ENCODE results near the gene NOTCH1.
A peak's percentile ranks its signal among the peaks of the same experiment; 100 is the strongest.

Gene NOTCH1

GRCh38 chr9:136533775-136534157, 12.1 kb downstream of the NOTCH1 start:
- no peak overlapping the region for H3K27ac ChIP-seq (ENCODE audit: low read depth, low read length)
- no peak overlapping the region for H3K4me3 ChIP-seq (ENCODE audit: low read depth, low read length)
- H3K4me1 ChIP-seq (ENCODE audit: control insufficient read depth, insufficient read depth, low read length) = no peaks in the 10 kb centered on the region
- H3K9ac ChIP-seq (ENCODE audit: low read depth, low read length) = no peak overlapping the region
- peaks cover 12% of the 10 kb centered on the region; the same call in 1 of the 2 replicates for H3K36me3 ChIP-seq (ENCODE audit: control insufficient read depth, insufficient read depth, low read length)
- H3K27me3 ChIP-seq (ENCODE audit: control insufficient read depth, insufficient read depth, low read length) = no peaks in the 10 kb centered on the region
- H3K9me3 ChIP-seq (ENCODE audit: control insufficient read depth, insufficient read depth, low read length) = no peaks in the 10 kb centered on the region

- no peak overlapping the region for H3K4me3 ChIP-seq (ENCODE audit: low read depth, low read length)
- no peak overlapping the region for H3K27ac ChIP-seq (ENCODE audit: low read depth, low read length)
- peaks cover 10% of the 10 kb centered on the region; the same call in 1 of the 2 replicates for H3K36me3 ChIP-seq (ENCODE audit: control insufficient read depth, insufficient read depth, low read length)
- H3K9me3 ChIP-seq (ENCODE audit: control insufficient read depth, insufficient read depth, low read length) = no peaks in the 10 kb centered on the region
- no peaks in the 10 kb centered on the region for H3K4me1 ChIP-seq (ENCODE audit: control insufficient read depth, insufficient read depth, low read length)
- H3K9ac ChIP-seq (ENCODE audit: low read depth, low read length) = no peak overlapping the region
- H3K27me3 ChIP-seq (ENCODE audit: control insufficient read depth, insufficient read depth, low read length) = no peaks in the 10 kb centered on the region
These were observed 12.8 kb downstream of the NOTCH1 start for GRCh38 chr9:136532799-136533774.

- Histone ChIP-seq H3K36me3 (ENCODE audit: control insufficient read depth, insufficient read depth, low read length) (peaks cover 10% of the 10 kb centered on the region; the same call in 1 of the 2 replicates), H3K27me3 (ENCODE audit: control insufficient read depth, insufficient read depth, low read length) (no peaks in the 10 kb centered on the region), H3K9ac (ENCODE audit: low read depth, low read length) (no peak overlapping the region), H3K27ac (ENCODE audit: low read depth, low read length) (no peak overlapping the region), H3K4me1 (ENCODE audit: control insufficient read depth, insufficient read depth, low read length) (no peaks in the 10 kb centered on the region), H3K9me3 (ENCODE audit: control insufficient read depth, insufficient read depth, low read length) (no peaks in the 10 kb centered on the region), H3K4me3 (ENCODE audit: low read depth, low read length) (no peak overlapping the region)
These were observed 13.7 kb downstream of the NOTCH1 start for GRCh38 chr9:136531904-136532798.

GRCh38 chr9:136531186-136531903, 14.5 kb downstream of the NOTCH1 start:
- Histone ChIP-seq H3K36me3 (ENCODE audit: control insufficient read depth, insufficient read depth, low read length) (peaks cover 10% of the 10 kb centered on the region; the same call in 1 of the 2 replicates), H3K4me1 (ENCODE audit: control insufficient read depth, insufficient read depth, low read length) (peaks cover 2% of the 10 kb centered on the region; the same call in 1 of the 2 replicates), H3K4me3 (ENCODE audit: low read depth, low read length) (no peak overlapping the region), H3K9me3 (ENCODE audit: control insufficient read depth, insufficient read depth, low read length) (no peaks in the 10 kb centered on the region), H3K27ac (ENCODE audit: low read depth, low read length) (no peak overlapping the region), H3K9ac (ENCODE audit: low read depth, low read length) (no peak overlapping the region), H3K27me3 (ENCODE audit: control insufficient read depth, insufficient read depth, low read length) (no peaks in the 10 kb centered on the region)

- Histone ChIP-seq H3K9me3 (ENCODE audit: control insufficient read depth, insufficient read depth, low read length) (no peaks in the 10 kb centered on the region), H3K27me3 (ENCODE audit: control insufficient read depth, insufficient read depth, low read length) (no peaks in the 10 kb centered on the region), H3K4me1 (ENCODE audit: control insufficient read depth, insufficient read depth, low read length) (peaks cover 4% of the 10 kb centered on the region; the same call in 1 of the 2 replicates), H3K27ac (ENCODE audit: low read depth, low read length) (peak overlapping the region; percentile 21), H3K9ac (ENCODE audit: low read depth, low read length) (no peak overlapping the region), H3K4me3 (ENCODE audit: low read depth, low read length) (no peak overlapping the region), H3K36me3 (ENCODE audit: control insufficient read depth, insufficient read depth, low read length) (peaks cover 10% of the 10 kb centered on the region; the same call in 1 of the 2 replicates)
These were observed 15.3 kb downstream of the NOTCH1 start for GRCh38 chr9:136530461-136531089.

- H3K4me1 ChIP-seq (ENCODE audit: control insufficient read depth, insufficient read depth, low read length) = peaks cover 4% of the 10 kb centered on the region; the same call in 1 of the 2 replicates
- H3K27ac ChIP-seq (ENCODE audit: low read depth, low read length) = peak overlapping the region; percentile 21
- H3K9ac ChIP-seq (ENCODE audit: low read depth, low read length) = no peak overlapping the region
- no peak overlapping the region for H3K4me3 ChIP-seq (ENCODE audit: low read depth, low read length)
- H3K27me3 ChIP-seq (ENCODE audit: control insufficient read depth, insufficient read depth, low read length) = no peaks in the 10 kb centered on the region
- no peaks in the 10 kb centered on the region for H3K9me3 ChIP-seq (ENCODE audit: control insufficient read depth, insufficient read depth, low read length)
- H3K36me3 ChIP-seq (ENCODE audit: control insufficient read depth, insufficient read depth, low read length) = peaks cover 10% of the 10 kb centered on the region; the same call in 1 of the 2 replicates
These were observed 16.1 kb downstream of the NOTCH1 start for GRCh38 chr9:136529516-136530460.

- Histone ChIP-seq H3K9me3 (ENCODE audit: control insufficient read depth, insufficient read depth, low read length) (no peaks in the 10 kb centered on the region), H3K36me3 (ENCODE audit: control insufficient read depth, insufficient read depth, low read length) (peaks cover 3% of the 10 kb centered on the region; the same call in 1 of the 2 replicates), H3K27me3 (ENCODE audit: control insufficient read depth, insufficient read depth, low read length) (no peaks in the 10 kb centered on the region), H3K9ac (ENCODE audit: low read depth, low read length) (no peak overlapping the region), H3K4me1 (ENCODE audit: control insufficient read depth, insufficient read depth, low read length) (peaks cover 4% of the 10 kb centered on the region; the same call in 1 of the 2 replicates), H3K27ac (ENCODE audit: low read depth, low read length) (no peak overlapping the region), H3K4me3 (ENCODE audit: low read depth, low read length) (no peak overlapping the region)
These were observed 17.0 kb downstream of the NOTCH1 start for GRCh38 chr9:136528716-136529341.

- Histone ChIP-seq H3K9ac (ENCODE audit: low read depth, low read length) (no peak overlapping the region), H3K27me3 (ENCODE audit: control insufficient read depth, insufficient read depth, low read length) (no peaks in the 10 kb centered on the region), H3K27ac (ENCODE audit: low read depth, low read length) (no peak overlapping the region), H3K36me3 (ENCODE audit: control insufficient read depth, insufficient read depth, low read length) (peaks cover 3% of the 10 kb centered on the region), H3K4me1 (ENCODE audit: control insufficient read depth, insufficient read depth, low read length) (peaks cover 4% of the 10 kb centered on the region; the same call in 1 of the 2 replicates), H3K4me3 (ENCODE audit: low read depth, low read length) (no peak overlapping the region), H3K9me3 (ENCODE audit: control insufficient read depth, insufficient read depth, low read length) (no peaks in the 10 kb centered on the region)
These were observed 17.8 kb downstream of the NOTCH1 start for GRCh38 chr9:136527721-136528710.

All from HUES48 (cell line).